Spleen (tissue), 11 donors: ENCODE measurements around the gene MPP2. TPM values are rescaled to one million over a fixed set of nuclear protein-coding genes. Genes with fewer than 3 reads are reported as not detected.

Source experiments
- DNase-seq: peaks from one replicate; pipeline ENCODE4 v3.0.0-alpha.2; 2020
- H3K27ac ChIP-seq, 8 donors: fragments of 200-600 bp; sonication (generic) in 7 of 8; 1 replicate in 4 of 8; 2 replicates in 4 of 8; pipeline versions ENCODE4 v1.5.0 to v1.8.0; 2016 to 2021; ENCODE audit warnings: inconsistent platforms in 4 of 8, mild to moderate bottlenecking in 4 of 8, moderate library complexity in 1 of 8
- H3K27me3 ChIP-seq, 7 donors: fragments of 200-600 bp; sonication (generic) in 6 of 7; replicated peaks in 1 of 7; 1 replicate in 4 of 7; 2 replicates in 3 of 7; pipeline versions ENCODE4 v1.5.0 to v1.8.0; 2016 to 2021; ENCODE audit warnings: inconsistent platforms in 3 of 7, mild to moderate bottlenecking in 1 of 7
- H3K36me3 ChIP-seq, 6 donors: fragments of 200-600 bp; sonication (generic) in 5 of 6; 1 replicate in 4 of 6; 2 replicates in 2 of 6; pipeline versions ENCODE4 v1.5.0 to v1.8.0; 2016 to 2021; ENCODE audit warnings: inconsistent platforms in 2 of 6
- H3K4me1 ChIP-seq, 6 donors: fragments of 200-600 bp; sonication (generic) in 5 of 6; 1 replicate in 3 of 6; 2 replicates in 3 of 6; pipeline versions ENCODE4 v1.5.0 to v1.8.0; 2016 to 2021; ENCODE audit warnings: inconsistent platforms in 3 of 6
- H3K4me3 ChIP-seq, 8 donors: fragments of 200-600 bp; sonication (generic) in 7 of 8; 1 replicate in 4 of 8; 2 replicates in 4 of 8; pipeline versions ENCODE4 v1.5.0 to v1.8.0; 2016 to 2021; ENCODE audit warnings: inconsistent platforms in 4 of 8, mild to moderate bottlenecking in 4 of 8, moderate library complexity in 2 of 8
- H3K9me3 ChIP-seq, 8 donors: fragments of 200-600 bp; sonication (generic) in 7 of 8; 1 replicate in 4 of 8; 2 replicates in 4 of 8; pipeline versions ENCODE4 v1.5.0 to v1.8.0; 2016 to 2021; ENCODE audit warnings: inconsistent platforms in 4 of 8
- CTCF ChIP-seq, 11 experiments: fragments of 200-600 bp in 7 of 11; fragments of 450-650 bp in 4 of 11; sonication (generic) in 4 of 11; IDR thresholded peaks in 8 of 11; conservative IDR thresholded peaks in 3 of 11; 1 replicate in 7 of 11; 2 replicates in 4 of 11; pipeline versions ENCODE4 v1.4.0 to v1.8.0; 2016 to 2021; ENCODE audit warnings: antibody characterized with exemption in 11 of 11, inconsistent platforms in 4 of 11, mild to moderate bottlenecking in 1 of 11
- POLR2A ChIP-seq, 3 donors: fragments of 450-650 bp; IDR thresholded peaks; one replicate each; pipeline ENCODE4 v1.5.1; 2017; ENCODE audit warnings: antibody characterized with exemption in 3 of 3, mild to moderate bottlenecking in 1 of 3
- POLR2AphosphoS5 ChIP-seq, 3 donors: sonication (generic); formaldehyde crosslinking; IDR thresholded peaks; one replicate each; pipeline ENCODE4 v1.5.1; 2017; ENCODE audit warnings: antibody characterized with exemption in 3 of 3
- WGBS, 5 donors: extraction: QIAGEN DNeasy Blood & Tissue Kit in 3 of 5; methylation state at CpG; one replicate each; pipeline versions ENCODE4 v1.1.5 to v1.1.7; 2013 to 2018; 5-methylcytosine and 5-hydroxymethylcytosine counted together
- intact Hi-C: fragments of 100-400 bp; cut with DNase I; formaldehyde crosslinking; loops from one replicate; pipeline ENCODE4 v1.15.0; 2023; ENCODE audit warnings: low total_unique reads
- polyA plus RNA-seq, 3 donors: library from polyadenylated mRNA; stranded (reverse); fragments of 200-250 nt; gene quantifications; one replicate each; pipeline ENCODE4 v1.2.1, GENCODE V29; 2013
- total RNA-seq, 7 donors: library from RNA; depleted of rRNA in 3 of 7; stranded (reverse); fragments of >200 nt in 3 of 7; fragmentation: NEBNext Ultra II Directional in 4 of 7; extraction: Animal tissue kit (Norgen Biotek cat#: 25700) in 4 of 7; gene quantifications; one replicate each; pipeline versions ENCODE4 v1.1.0 to v1.2.1, GENCODE V29; 2016 to 2021
- donor health status: healthy with polysubstance abuse.
- donor health status: DM: no; HTN: no; CAD: no; lungs with moderate emphysema.
- donor health status: DM: no; HTN: no; CAD: no.
- donor health status: Bipolar disorder and iron deficiency.
- donor health status: healthy.
- donor health status: DM: no; HTN: no; CAD: no.
- donor health status: DM: yes; HTN: yes; CAD: no.

The MPP2 gene
- total and polyA plus RNA-seq, 10 donors: 0.13 to 2.4 (median 0.92) TPM

GRCh38 chr17:43905400-43905984 is 1.8 kb downstream of the MPP2 start:
- TF ChIP-seq POLR2A (IDR thresholded peaks at IDR 0.05) (no peak), POLR2AphosphoS5 (IDR thresholded peaks at IDR 0.05) (no peak), CTCF (IDR thresholded peaks at IDR 0.05 in 8 of 11, conservative IDR thresholded peaks at IDR 0.05 in 3 of 11) (no peak)
- 30 to 65% (median 41%) methylated on average over 3 of the region's 3 CpGs for WGBS, 5 donors
- intact Hi-C loops: no loop called here
- H3K27ac ChIP-seq: no peak overlapping the region
- peak overlapping the region in 2 of 8 donors; percentile 46 to 71 for H3K4me3 ChIP-seq
- H3K9me3 ChIP-seq: no peaks in the 10 kb centered on the region
- H3K36me3 ChIP-seq: no peaks in the 10 kb centered on the region
- H3K4me1 ChIP-seq: peaks cover 26 to 39% (median 37%) of the 10 kb centered on the region in 6 donors
- peaks cover 8 to 96% (median 50%) of the 10 kb centered on the region in 7 donors for H3K27me3 ChIP-seq
- DNase-seq: no peak

GRCh38 chr17:43901861-43902589 is 5.3 kb downstream of the MPP2 start:
- DNase-seq: no peak
- TF ChIP-seq POLR2A (IDR thresholded peaks at IDR 0.05) (no peak), CTCF (IDR thresholded peaks at IDR 0.05 in 8 of 11, conservative IDR thresholded peaks at IDR 0.05 in 3 of 11) (no peak), POLR2AphosphoS5 (IDR thresholded peaks at IDR 0.05) (no peak)
- 57 to 78% (median 65%) methylated on average over 7 of the region's 7 CpGs for WGBS, 5 donors
- H3K9me3 ChIP-seq: no peaks in the 10 kb centered on the region
- intact Hi-C loops: no loop called here
- H3K36me3 ChIP-seq: no peaks in the 10 kb centered on the region
- no peak overlapping the region for H3K27ac ChIP-seq
- peaks cover 18 to 30% (median 29%) of the 10 kb centered on the region in 6 donors for H3K4me1 ChIP-seq
- no peak overlapping the region for H3K4me3 ChIP-seq
- H3K27me3 ChIP-seq: peaks cover 5 to 96% (median 41%) of the 10 kb centered on the region in 7 donors

- Histone ChIP-seq H3K9me3 (no peaks in the 10 kb centered on the region), H3K4me1 (peaks cover 9 to 21% (median 20%) of the 10 kb centered on the region in 6 donors), H3K36me3 (no peaks in the 10 kb centered on the region), H3K27ac (no peak overlapping the region), H3K27me3 (peaks cover 5 to 95% (median 32%) of the 10 kb centered on the region in 7 donors), H3K4me3 (peak overlapping the region; percentile 16 to 65 (median 32))
- WGBS, 5 donors: 31 to 49% (median 33%) methylated on average over 9 to 13 of the region's 13 CpGs
- TF ChIP-seq POLR2A (IDR thresholded peaks at IDR 0.05) (no peak), POLR2AphosphoS5 (IDR thresholded peaks at IDR 0.05) (no peak), CTCF (IDR thresholded peaks at IDR 0.05 in 8 of 11, conservative IDR thresholded peaks at IDR 0.05 in 3 of 11) (no peak)
- no peak for DNase-seq
- intact Hi-C loops: no loop called here
Observed at GRCh38 chr17:43900858-43901754, 6.2 kb downstream of the MPP2 start.
